T-helper 1 cell treated with Interleukin-12 subunit alpha and Interleukin-12 subunit beta and Interleukin-4 antibody, amounts not matched to agents 30 μg/mL and 1 μg/mL, for 36 hours (primary cell): ENCODE results near the gene SEPTIN2.
"Not testable (repeated sequence)": the region's sequence is repeated elsewhere in the genome, so short reads cannot be mapped to it uniquely, and the experiment has no call there.

Experiments used
- H3K27ac Mint-ChIP-seq: one replicate; pipeline ENCODE4 v1.8.0; 2021; ENCODE audit warnings: mild to moderate bottlenecking, mixed read lengths
- H3K27me3 Mint-ChIP-seq: one replicate; pipeline ENCODE4 v1.8.0; 2021; ENCODE audit warnings: low read depth, mixed read lengths
- H3K36me3 Mint-ChIP-seq: one replicate; pipeline ENCODE4 v1.8.0; 2021; ENCODE audit warnings: low read depth, mixed read lengths
- H3K4me1 Mint-ChIP-seq: one replicate; pipeline ENCODE4 v1.8.0; 2021; ENCODE audit warnings: low read depth, mixed read lengths
- H3K4me3 Mint-ChIP-seq: one replicate; pipeline ENCODE4 v1.8.0; 2021; ENCODE audit warnings: mild to moderate bottlenecking, moderate library complexity, mixed read lengths
- H3K9me3 Mint-ChIP-seq: one replicate; pipeline ENCODE4 v1.8.0; 2021; ENCODE audit warnings: mixed read lengths

The SEPTIN2 gene

DNA sequence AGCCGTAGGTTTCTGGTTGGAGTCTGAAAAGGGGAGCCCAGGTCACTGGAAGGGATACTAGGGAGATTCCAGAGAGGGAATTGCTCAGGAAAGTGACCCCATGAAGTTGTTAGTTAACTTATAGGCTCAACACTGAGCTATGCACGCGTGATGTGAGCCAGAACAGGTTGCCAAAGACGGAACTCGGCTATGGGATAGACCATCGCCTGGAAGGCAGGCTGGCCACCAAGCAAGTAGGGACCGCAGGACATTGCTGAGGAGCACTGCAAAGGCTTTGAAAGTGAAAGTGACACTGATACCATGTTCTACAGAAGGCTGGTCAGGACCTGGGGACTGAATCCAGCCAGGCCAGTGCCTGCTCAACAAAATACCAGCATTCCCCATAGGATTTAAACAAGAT is 47.7 kb downstream of the SEPTIN2 start:
- Mint-ChIP-seq H3K4me1 (peaks cover 14% of the 10 kb centered on the region), H3K27ac (no peak overlapping the region), H3K36me3 (no peaks in the 10 kb centered on the region), H3K4me3 (no peak overlapping the region), H3K9me3 (no peaks in the 10 kb centered on the region), H3K27me3 (no peaks in the 10 kb centered on the region)

DNA sequence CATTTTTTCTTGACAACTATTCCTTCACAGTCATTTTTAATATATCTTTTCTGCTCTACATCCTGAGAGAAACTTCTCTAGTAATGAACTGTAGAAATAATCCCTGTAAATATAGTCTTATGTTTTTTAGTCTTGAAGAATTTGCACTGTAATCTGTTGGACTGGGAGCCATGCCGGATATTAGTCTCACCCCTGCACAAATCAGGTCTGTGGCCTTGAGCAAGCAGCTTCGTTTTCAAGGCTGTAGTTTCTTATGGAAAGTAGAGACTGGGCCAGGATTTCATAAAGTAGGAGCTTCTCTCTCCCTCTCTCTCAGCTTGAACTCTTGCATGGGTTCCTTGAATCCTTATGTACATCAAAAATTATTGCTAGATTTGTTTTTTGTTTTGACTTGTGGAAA is 49.1 kb downstream of the SEPTIN2 start:
- Mint-ChIP-seq H3K36me3 (no peaks in the 10 kb centered on the region), H3K27ac (no peak overlapping the region), H3K27me3 (no peaks in the 10 kb centered on the region), H3K9me3 (no peaks in the 10 kb centered on the region), H3K4me1 (peaks cover 9% of the 10 kb centered on the region), H3K4me3 (no peak overlapping the region)

DNA sequence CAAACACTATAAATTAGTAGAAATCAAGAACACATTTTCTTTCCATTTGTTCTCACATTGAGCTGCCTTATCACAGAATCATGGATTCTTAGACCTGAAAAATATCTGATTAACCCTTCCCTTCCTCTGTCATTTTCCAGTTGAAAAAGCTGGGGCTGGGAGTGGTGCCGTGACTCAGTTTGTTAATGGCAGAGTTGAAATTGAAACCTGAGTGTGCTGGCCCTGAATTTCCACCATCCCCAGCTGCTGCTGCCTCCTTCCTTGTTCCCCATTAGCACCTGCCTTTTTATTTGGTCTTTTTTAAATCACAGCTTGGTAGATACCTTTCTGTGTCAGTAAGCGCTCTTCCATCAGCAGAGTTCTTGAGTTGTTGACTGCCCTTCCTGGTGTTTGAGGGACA is 51.0 kb downstream of the SEPTIN2 start:
- H3K4me3 Mint-ChIP-seq = no peak overlapping the region
- H3K27ac Mint-ChIP-seq = no peak overlapping the region
- H3K9me3 Mint-ChIP-seq = no peaks in the 10 kb centered on the region
- H3K36me3 Mint-ChIP-seq = no peaks in the 10 kb centered on the region
- no peaks in the 10 kb centered on the region for H3K27me3 Mint-ChIP-seq
- peaks cover 9% of the 10 kb centered on the region for H3K4me1 Mint-ChIP-seq

DNA sequence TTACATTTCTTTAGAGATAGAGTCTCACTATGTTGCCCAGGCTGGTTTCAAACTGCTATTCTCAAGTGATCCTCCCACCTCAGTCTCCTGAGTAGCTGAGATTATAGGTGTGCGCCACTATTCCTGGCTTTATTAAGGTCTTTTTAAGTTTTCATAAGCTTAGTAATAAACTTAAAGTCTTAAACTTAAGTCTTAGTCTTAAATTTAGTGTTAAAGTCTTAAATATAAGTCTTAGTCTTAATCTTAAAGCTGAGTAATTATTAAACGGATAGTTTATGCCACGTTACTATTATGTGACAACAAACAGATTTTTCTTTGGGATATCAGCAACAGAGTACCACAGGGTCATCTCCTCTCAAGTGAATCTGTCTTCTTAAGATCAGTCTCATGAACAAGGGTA is 52.9 kb downstream of the SEPTIN2 start:
- no peaks in the 10 kb centered on the region for H3K27me3 Mint-ChIP-seq
- H3K27ac Mint-ChIP-seq = no peak overlapping the region
- H3K36me3 Mint-ChIP-seq = no peaks in the 10 kb centered on the region
- H3K4me3 Mint-ChIP-seq = no peak overlapping the region
- no peaks in the 10 kb centered on the region for H3K9me3 Mint-ChIP-seq
- H3K4me1 Mint-ChIP-seq = peaks cover 4% of the 10 kb centered on the region

DNA sequence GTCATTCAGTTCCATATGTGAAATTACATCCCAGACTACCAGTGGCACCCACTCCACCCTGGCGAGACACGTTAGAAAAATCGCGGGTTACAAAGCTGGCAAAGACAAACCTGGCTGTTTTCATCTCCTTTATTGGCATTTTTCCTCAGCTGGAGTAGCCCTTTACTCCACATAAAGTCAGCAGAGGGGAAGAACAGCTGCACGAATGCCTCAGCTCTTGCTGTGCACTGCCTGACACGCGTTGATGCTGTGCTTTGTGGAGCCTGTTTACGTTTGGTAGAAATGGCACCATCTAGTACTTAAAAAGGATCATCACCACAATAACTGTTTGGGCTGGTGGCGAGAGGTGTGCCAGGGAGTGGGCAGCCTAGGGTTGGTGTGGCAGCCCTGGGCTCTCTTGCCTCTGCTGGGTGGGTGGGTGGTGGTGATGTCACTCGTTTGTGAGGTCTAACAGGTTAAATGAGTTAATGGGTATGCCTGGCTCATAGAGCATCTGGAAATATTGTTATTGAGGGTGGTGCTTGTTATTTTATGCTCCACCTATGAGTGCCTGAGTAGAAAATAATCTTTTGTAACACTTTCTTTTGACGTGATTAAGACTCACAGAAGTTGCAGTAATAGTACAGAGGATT is 56.8 kb downstream of the SEPTIN2 start:
- Mint-ChIP-seq H3K9me3 (no peaks in the 10 kb centered on the region), H3K4me3 (no peak overlapping the region), H3K4me1 (peaks cover 2% of the 10 kb centered on the region), H3K36me3 (peaks cover 4% of the 10 kb centered on the region), H3K27me3 (no peaks in the 10 kb centered on the region), H3K27ac (no peak overlapping the region)

DNA sequence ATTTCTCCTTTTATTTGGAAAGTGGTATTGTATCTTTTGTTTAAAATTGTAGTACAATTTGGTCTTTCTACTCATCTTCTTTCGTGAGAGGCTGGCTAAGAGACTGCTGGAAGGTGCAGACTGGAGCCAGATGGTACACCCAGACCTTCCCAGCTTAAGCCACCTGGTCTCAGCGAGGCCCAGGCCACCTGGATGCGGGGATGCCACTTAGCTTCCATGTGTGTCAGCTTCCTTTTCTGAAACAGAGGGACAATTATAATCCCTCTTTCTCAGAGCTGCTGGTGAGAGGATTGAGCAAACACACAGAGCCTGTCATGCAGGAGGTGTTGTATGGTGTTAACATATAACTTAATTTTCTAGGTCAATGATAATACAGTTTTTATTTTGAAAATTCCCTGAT is 57.7 kb downstream of the SEPTIN2 start:
- Mint-ChIP-seq H3K4me1 (peaks cover 2% of the 10 kb centered on the region), H3K9me3 (no peaks in the 10 kb centered on the region), H3K4me3 (no peak overlapping the region), H3K27ac (no peak overlapping the region), H3K27me3 (no peaks in the 10 kb centered on the region), H3K36me3 (peaks cover 4% of the 10 kb centered on the region)

DNA sequence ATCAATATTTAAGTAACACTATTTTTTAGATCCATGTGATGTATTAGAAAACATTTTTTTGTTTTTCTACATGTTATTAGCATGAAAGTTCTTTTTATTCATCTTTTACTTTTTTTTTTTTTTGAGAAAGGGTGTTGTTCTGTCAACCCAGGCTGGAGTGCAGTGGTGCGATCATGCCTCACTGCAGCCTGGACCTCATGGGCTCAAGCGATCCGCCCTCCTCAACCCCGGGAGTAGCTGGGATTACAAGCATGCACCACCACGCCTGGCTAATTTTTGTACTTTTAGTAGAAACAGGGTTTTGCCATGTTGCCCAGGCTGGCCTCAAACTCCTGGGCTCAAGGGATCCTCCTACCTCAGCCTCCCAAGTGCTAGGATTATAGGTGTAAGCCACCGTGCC is 58.2 kb downstream of the SEPTIN2 start:
- H3K9me3 Mint-ChIP-seq, H3K27ac Mint-ChIP-seq, H3K4me1 Mint-ChIP-seq, H3K4me3 Mint-ChIP-seq, H3K27me3 Mint-ChIP-seq, H3K36me3 Mint-ChIP-seq: not testable (repeated sequence)

DNA sequence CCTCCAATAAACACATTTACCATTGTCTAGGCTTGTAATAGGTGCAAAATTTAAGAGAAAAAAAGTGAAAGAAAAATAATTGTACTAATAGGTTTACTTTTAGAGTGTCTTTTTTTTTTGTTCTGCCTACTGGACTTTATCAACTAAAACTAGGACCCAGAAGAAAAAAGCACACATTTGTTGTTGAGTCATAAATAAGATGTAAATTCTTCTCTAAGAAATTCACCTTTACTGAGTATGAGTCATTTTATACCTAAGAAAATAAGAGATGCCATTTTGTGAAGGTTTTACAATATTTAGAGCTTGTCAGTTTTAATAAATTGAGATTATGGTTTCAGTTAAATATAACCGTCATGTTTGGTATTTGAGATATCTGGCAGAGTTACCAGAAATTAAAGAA is 59.6 kb downstream of the SEPTIN2 start:
- Mint-ChIP-seq H3K36me3 (peaks cover 4% of the 10 kb centered on the region), H3K27me3 (no peaks in the 10 kb centered on the region), H3K4me1 (peaks cover 2% of the 10 kb centered on the region), H3K27ac (no peak overlapping the region), H3K4me3 (no peak overlapping the region), H3K9me3 (no peaks in the 10 kb centered on the region)

DNA sequence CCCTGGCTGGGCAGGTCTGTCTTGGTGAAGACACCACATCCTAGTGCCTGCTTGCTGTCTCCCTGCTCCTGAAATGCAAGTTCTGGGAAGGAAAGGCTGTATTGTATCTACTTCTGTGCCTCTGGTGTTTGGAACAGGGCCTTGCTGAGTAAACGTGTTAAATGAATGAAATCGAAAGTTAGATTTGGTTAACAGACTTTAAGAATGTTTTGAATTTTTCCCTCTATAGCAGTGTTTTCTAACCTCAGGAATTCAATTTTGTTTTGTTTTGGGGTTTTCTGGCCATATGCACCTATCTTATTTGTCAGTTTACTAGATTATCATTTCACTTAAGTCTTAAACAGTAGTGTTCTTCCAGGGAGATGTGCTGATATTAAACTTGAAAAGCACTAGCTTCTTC is 61.1 kb downstream of the SEPTIN2 start:
- no peak overlapping the region for H3K27ac Mint-ChIP-seq
- H3K4me1 Mint-ChIP-seq = peaks cover 2% of the 10 kb centered on the region
- H3K27me3 Mint-ChIP-seq = no peaks in the 10 kb centered on the region
- no peak overlapping the region for H3K4me3 Mint-ChIP-seq
- no peaks in the 10 kb centered on the region for H3K9me3 Mint-ChIP-seq
- H3K36me3 Mint-ChIP-seq = peaks cover 4% of the 10 kb centered on the region

DNA sequence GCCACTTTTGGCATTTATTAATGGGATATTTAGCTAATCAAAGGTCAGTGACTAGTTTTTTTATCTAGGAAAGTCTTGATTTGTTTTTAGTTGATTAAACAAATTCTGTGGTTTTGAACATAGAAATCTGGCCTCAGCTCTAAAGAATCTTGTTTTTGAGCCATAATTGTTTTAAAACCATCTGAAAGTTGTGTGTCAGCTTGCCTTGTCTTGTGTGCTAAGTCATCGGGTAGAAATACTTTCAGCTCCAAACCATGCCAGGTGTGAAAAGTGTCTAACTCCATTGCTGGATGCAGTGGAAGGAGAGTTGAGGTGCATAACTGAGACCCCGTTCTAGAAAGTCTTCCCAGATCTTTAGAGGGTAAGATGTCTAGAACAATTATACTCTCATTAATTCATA is 63.1 kb downstream of the SEPTIN2 start:
- no peak overlapping the region for H3K4me3 Mint-ChIP-seq
- no peaks in the 10 kb centered on the region for H3K9me3 Mint-ChIP-seq
- peaks cover 2% of the 10 kb centered on the region for H3K4me1 Mint-ChIP-seq
- H3K27ac Mint-ChIP-seq = no peak overlapping the region
- H3K27me3 Mint-ChIP-seq = no peaks in the 10 kb centered on the region
- H3K36me3 Mint-ChIP-seq = peaks cover 7% of the 10 kb centered on the region

DNA sequence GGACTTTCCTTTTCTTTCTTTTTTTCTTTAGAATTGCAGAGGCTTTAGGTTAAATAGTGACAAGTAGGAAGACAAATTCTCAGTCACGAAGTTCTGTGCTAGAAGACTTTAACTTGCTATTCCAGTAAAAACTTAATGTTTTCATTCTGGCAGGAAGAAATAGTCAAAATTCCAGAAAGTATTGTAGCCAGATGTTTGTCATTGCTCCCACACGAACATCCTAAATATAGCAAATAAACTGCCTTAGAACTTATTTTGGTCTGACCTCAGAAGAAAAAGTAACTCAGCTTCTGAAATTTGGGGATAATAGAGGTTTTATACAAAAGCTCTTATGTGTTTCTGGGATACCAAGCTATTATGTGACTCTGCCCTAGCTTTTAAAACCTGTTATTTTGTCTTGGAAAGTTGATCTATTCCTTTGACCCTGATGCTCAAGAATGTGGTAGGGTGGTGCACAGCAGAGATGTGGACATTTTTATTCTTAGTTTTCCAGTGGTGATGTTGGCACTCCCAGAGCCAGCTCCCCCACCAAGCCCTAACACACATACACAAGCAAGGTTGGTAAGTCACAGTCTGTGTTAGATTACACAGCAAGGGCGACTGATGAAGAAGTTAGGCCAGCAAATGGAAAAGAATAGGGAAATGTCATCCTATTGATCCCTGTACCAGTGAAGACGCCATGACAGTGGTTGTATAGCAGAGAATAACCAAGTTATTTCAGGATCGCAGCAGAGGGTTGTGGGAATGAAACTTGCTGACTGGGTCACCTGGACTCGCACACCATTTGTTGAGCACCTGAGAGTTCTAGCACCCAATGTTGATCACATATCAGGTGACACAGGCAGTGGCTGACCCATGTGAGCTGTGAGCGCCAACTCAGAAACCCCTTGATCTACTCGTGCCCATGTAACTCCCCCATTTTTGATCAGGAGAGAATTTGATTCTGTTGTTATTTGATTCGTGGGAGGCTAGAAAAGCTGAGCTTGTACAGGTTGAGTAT is 64.1 kb downstream of the SEPTIN2 start:
- Mint-ChIP-seq H3K4me1 (peaks cover 2% of the 10 kb centered on the region), H3K27me3 (no peaks in the 10 kb centered on the region), H3K27ac (no peak overlapping the region), H3K4me3 (no peak overlapping the region), H3K9me3 (no peaks in the 10 kb centered on the region), H3K36me3 (peaks cover 7% of the 10 kb centered on the region)

DNA sequence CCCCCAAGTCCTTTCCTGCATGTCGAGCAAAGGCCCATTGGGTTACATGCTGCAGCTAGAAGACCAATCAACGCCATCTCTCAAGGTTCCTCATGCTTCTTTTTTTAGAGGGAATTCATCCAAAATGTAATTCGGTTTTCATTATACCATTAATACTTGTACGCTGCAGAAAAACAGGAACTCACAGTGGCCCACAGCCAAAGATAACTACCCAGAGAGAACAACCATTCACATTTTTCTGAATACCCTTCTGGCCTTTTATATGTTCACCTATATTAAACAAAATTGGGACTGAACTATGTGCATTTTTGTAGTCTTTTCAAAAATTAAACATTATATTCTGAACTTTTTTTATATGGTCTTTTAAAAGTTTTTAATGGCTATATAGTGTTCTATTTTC is 66.1 kb downstream of the SEPTIN2 start:
- Mint-ChIP-seq H3K4me1 (peaks cover 1% of the 10 kb centered on the region), H3K9me3 (no peaks in the 10 kb centered on the region), H3K27me3 (no peaks in the 10 kb centered on the region), H3K36me3 (peaks cover 4% of the 10 kb centered on the region), H3K4me3 (no peak overlapping the region), H3K27ac (no peak overlapping the region)

DNA sequence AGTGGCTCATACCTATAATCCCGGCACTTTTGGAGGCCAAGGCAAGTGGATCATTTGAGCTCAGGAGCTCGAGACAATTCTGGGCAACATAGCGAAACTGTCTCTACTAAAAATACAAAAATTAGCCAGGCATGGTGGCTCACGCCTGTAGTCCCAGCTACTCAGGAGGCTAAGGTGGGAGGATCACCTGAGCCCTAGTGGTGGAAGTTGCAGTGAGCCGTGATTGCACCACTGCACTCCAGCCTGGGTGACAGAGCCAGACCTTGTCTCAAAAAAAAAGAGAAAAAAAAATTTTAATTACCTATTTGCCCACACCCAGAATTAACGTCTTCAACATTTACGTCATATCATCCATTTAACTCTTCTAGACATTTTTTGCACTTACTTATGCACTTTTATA is 69.7 kb downstream of the SEPTIN2 start:
- H3K27me3 Mint-ChIP-seq, H3K27ac Mint-ChIP-seq, H3K4me3 Mint-ChIP-seq, H3K4me1 Mint-ChIP-seq, H3K36me3 Mint-ChIP-seq, H3K9me3 Mint-ChIP-seq: not testable (repeated sequence)

DNA sequence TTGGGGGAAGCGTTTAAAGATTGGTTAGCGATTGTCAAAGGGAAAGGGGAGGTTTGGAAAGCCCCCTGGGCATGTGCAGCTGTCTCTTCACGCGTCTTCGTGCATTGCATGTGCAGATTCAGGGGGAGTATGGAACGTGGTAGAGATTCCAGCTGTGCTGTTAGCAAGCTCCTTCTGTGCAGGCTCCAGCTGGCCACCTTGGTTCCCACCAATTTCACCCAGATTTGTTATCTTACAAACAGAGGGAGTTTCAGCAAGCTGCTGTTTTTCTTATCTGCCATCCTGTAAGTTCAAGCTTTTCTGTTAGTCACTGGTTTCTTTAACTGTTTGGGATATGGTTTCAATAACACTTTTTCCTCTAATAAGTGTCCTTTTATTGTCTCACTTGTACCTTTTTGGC is 70.8 kb downstream of the SEPTIN2 start:
- H3K27me3 Mint-ChIP-seq = no peaks in the 10 kb centered on the region
- peaks cover 3% of the 10 kb centered on the region for H3K36me3 Mint-ChIP-seq
- H3K4me1 Mint-ChIP-seq = no peaks in the 10 kb centered on the region
- no peak overlapping the region for H3K4me3 Mint-ChIP-seq
- no peaks in the 10 kb centered on the region for H3K9me3 Mint-ChIP-seq
- H3K27ac Mint-ChIP-seq = no peak overlapping the region

DNA sequence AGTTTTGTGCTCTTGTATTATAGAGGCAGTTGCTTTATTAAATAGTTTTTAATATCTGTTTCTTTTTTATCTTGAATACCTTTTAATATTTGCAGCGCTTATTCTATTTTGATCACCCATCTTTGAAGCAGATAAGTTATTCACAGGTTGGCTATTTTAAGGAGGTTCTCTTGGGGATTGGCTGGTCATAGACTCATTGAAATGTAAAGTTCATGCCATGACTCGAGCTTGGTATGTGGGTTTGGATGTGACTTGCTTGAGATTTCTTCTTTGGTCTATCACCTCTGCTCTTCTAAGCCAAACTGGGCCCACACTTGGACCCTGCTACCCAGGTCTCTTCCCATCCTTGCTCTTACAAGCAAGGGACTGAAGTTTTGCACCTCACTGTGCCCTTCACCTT is 74.0 kb downstream of the SEPTIN2 start:
- peaks cover under 1% of the 10 kb centered on the region for H3K36me3 Mint-ChIP-seq
- H3K27me3 Mint-ChIP-seq = no peaks in the 10 kb centered on the region
- H3K27ac Mint-ChIP-seq = no peak overlapping the region
- no peaks in the 10 kb centered on the region for H3K9me3 Mint-ChIP-seq
- peaks cover 3% of the 10 kb centered on the region for H3K4me1 Mint-ChIP-seq
- H3K4me3 Mint-ChIP-seq = no peak overlapping the region
